GM19043 (cell line): ENCODE data around the gene RGS17.
"Not testable (repeated sequence)": the region's sequence is repeated elsewhere in the genome, so short reads cannot be mapped to it uniquely, and the experiment has no call there.

ENCODE experiments used
- ATAC-seq: cut with Tn5 transposase; IDR thresholded peaks from one replicate; pipeline ENCODE4 v1.9.1; 2021; ENCODE audit warnings: low read depth; ENCODE audit not compliant: unreplicated experiment

The RGS17 gene, protein sequence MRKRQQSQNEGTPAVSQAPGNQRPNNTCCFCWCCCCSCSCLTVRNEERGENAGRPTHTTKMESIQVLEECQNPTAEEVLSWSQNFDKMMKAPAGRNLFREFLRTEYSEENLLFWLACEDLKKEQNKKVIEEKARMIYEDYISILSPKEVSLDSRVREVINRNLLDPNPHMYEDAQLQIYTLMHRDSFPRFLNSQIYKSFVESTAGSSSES

DNA sequence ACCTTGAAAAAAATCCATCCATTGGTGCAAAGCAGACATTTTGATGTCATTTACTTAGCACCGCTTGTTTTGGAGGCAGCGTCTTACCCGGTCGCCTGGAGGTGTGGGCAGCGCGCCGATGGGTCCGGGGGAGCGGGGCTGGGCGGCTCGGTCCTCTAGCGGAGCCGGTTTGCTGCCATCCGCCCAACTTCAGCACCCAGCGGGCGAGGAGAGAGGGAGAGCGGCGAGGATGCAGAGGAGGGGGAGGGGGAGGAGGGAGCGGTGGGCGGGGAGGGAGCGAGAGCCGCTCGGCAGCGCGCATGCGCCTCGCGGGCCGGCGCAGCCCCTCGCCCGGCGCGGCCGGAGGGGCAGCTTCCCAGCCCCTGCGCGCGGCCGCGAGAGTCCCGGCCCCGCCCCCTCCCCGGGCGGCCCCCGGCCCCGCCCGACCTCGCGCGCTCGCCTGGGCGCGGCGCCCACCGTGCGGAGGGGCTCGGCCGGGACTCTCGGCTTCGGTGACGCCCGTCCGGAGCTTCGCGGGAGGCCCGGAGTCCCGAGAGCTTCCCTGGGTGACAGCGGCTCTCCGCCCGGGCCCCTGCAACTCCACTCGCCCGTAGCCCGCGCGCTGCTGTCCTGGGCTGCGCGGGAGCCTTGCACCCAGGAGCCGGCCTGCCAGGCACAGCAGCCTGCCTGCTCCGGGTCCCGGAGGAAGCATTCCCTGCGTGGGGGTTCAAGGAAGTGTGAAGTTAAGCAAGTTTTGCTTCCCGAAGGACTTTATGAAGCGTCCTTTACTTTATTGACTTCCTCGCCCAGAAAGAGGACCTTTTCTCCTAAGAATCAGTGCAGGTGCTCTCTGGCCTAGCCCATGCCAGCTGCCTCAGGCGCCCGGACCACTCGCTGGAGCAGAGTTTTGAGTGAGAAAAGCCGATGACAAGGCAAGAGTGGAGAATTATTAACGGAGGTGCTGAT, at the start of gene RGS17:
RGS17 (minus strand) TSS at position 246 of the 945 bp plus-strand sequence. CDS start 87,264 bp downstream, outside the sequence.
- ATAC-seq, result peak; percentile 50

- no peak for ATAC-seq
Observed at GRCh38 chr6:153172815-153173214, 41.7 kb upstream of the RGS17 start.

- no peak for ATAC-seq
Observed at GRCh38 chr6:153170511-153170910, 39.4 kb upstream of the RGS17 start.

DNA sequence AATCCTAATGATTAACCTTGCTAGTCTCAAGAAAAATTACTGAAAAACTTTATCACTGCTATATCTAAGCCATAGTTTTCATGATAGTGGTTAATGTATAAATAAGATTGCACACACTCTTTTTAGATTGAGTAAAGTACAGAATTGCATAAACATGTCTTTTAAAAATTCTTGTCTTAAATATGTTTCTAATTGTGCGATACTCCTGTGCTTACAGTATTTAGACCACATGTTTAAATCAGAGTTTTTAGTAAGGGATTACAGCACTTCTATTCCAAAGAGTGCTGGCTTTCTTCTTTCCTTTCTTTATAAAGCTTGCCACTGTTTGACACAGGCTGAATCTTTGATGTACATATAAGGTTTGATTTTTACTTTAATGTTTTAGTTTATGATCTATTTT, 36.8 kb upstream of the RGS17 start:
- no peak for ATAC-seq

DNA sequence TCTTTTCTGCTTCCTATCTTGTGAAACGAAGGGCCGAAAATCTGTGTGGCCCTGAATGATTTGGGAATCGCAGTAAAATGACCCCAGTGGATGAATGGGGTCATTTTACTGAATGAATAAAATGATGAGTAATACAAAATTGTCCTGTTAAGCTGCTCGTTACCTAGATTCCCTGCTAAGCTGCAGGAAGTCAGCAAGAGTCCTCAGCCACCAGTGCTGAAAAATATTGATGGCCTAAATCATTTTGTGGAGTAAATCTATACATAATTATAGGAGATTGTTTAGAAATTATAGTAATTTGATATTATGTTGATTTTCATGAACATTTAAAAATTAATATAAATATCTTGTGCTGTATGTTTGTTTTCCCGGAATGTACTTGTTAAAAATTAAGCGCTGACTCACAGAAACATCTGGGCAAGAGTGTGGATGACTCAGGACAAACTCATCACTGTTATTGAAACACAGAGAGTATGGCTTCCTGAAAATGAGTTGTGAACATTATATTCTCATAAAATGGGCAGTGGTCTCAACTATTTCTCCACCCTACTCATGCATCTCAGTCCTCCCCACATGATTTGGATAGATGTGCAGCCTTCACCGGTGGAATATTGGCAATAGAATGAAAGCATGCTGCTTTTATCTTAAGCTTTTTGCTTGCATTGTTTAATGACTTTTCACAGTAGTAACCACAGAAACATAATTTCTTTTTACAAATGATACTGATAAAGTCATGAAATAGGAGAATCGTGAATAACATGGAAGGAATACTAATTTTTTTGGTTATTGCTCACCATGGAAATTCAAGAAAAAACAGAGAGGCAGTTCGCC, 36.2 kb upstream of the RGS17 start:
- ATAC-seq, result no peak

GRCh38 chr6:153162646-153163045, 31.6 kb upstream of the RGS17 start:
- ATAC-seq, result no peak

GRCh38 chr6:153162172-153162571, 31.1 kb upstream of the RGS17 start:
- ATAC-seq, result no peak

DNA sequence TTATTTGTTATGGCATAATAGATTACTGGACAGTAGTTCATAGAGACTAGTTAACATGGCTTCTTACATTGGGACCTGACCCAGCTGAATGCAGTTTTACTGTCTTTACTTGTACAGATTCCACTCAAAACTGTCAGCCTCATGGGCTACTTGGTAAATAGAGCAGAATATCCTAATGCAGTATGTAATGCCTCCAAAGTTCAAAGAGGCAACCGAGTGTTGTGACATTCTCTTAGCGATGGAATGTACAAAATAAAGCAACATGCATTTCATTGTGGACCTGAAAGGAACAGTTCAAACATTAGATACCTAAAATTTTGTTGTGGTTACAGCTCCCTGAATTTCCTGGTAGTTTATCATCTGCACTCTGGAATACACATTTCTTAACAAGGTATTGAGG, 29.1 kb upstream of the RGS17 start:
- ATAC-seq, result no peak

DNA sequence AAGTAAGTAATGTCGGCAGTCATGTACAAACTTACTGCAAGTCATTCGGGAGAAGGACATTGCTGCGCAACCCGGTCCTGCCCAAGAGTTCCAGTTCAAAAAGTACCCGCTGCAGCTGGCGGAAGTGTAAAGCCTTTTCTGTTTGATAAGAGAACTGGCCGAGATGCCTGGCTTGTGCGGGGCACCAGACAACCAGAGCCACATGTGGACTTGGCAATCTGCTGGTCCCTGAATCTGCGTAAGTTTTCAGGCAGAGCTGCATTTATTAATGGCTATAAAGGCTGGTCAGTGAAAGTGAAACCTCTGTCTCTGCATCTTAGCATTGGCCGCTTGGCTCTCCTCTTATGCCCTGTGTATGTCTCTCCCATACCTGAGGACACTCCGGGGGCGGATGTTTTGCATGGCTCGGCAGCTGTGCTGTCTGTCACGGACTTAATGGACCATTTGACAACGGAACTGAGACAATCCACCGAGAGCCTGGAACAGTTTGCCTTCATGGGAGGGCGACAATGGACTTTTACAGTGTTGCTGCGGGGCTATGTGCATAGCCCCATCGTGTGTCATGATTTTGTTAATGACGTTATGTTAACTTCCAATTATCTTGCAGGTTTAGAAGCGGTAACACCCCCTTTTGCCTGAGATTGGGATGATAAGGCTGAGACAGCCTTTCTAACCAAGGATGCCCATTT, 19.8 kb upstream of the RGS17 start:
- no peak for ATAC-seq

- no peak for ATAC-seq
Observed at GRCh38 chr6:153150371-153150751, 19.3 kb upstream of the RGS17 start.

DNA sequence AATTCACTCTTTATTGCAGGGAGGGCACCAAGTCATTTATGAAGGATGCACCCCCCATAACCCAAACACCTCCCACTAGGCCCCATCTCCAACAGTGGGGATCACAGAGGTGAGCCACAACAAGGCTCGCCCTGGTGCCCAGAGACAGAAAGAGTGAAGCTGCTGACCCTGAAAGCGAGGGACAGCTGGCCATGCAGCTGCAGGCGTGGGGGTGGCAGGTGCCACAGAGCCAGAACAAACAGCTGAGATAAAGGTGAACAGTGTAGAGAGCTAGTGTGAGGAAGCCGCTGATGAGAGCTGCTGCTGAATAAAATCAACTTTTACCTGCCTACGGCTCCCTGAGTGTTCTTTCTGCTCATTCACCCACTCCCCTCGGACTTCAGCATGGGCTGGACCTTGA, 18.8 kb upstream of the RGS17 start:
- no peak for ATAC-seq

- no peak for ATAC-seq
Observed at GRCh38 chr6:153146413-153146812, 15.3 kb upstream of the RGS17 start.

GRCh38 chr6:153145591-153145990, 14.5 kb upstream of the RGS17 start:
- no peak for ATAC-seq

GRCh38 chr6:153143200-153143599, 12.1 kb upstream of the RGS17 start:
- no peak for ATAC-seq

- ATAC-seq, result no peak
Observed at GRCh38 chr6:153140299-153140698, 9.2 kb upstream of the RGS17 start.

GRCh38 chr6:153138930-153139329, 7.8 kb upstream of the RGS17 start:
- no peak for ATAC-seq

GRCh38 chr6:153135681-153136080, 4.6 kb upstream of the RGS17 start:
- no peak for ATAC-seq

GRCh38 chr6:153133667-153134066, 2.6 kb upstream of the RGS17 start:
- not testable (repeated sequence) for ATAC-seq

DNA sequence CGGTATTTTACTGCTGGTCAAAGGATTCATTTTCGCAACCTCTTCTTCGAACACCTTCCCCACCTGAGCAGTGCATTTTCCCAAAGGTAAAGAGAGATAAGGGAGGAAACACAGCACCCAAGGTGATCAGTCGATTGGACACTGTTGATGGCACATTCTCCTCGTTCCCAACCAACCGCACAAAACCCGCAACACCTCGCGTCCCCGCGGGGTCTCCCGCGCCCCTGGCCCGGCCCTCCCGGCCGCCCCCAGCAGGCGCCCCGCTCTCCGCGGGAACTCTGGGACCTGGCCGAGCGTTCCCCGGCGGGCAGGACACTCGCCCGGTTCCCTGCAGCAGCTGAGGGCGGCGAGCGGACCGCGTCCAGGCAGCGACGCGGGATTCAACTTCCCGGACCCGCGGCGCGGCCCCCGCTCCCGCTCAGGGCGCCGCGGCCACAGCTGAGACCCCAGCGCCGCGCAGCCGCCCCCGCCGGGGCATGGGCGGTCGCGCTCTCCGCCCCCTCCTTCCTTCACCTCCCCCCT, 506 bp downstream of the RGS17 start:
- peak; percentile 10 for ATAC-seq

DNA sequence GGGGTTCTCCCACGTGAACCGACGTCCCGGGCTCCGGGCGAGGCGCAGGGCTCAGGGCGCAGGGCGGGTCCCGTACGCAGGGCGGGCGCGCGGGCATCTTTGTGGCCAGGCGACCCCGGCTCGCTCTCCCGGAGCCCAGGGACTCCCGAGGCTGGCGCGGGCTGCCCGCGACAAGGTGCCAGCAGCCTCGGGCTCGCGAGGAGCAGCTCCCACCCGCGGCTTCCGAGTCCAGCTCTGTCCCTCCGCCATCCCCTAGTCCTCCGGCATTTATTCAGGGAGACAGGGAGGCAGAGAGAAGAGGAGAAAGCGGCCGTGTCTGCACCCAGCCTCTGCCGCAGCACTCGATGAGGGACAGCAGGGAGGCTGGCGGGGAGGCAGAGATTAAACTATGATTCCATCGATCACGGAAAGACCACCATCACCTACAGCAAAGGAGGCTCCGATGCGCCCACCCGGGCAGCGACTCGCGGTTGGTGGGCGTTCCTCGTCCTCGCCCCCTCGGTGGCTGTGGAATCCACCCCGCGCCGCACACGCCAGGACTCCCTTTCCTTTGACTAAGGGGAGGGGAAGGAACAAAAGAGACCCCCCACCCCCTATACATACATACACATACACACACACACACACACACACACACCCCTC, 1.1 kb downstream of the RGS17 start:
- ATAC-seq, result no peak
